Stimulated activated CD8-positive, alpha-beta memory T cell treated with anti-CD3 and anti-CD28 coated beads, Interleukin-7, amount 100 ng/mL, for 24 hours (primary cell): Measurements from ENCODE around the gene ATXN1.

ENCODE experiments used
- DNase-seq: peaks from one replicate; pipeline ENCODE4 v3.0.0-alpha.2; 2020; ENCODE audit warnings: low read depth

The ATXN1 gene

GRCh38 chr6:16305246-16305725, 456.0 kb downstream of the ATXN1 start:
- no peak for DNase-seq

GRCh38 chr6:16302721-16303552, 458.3 kb downstream of the ATXN1 start:
- no peak for DNase-seq

GRCh38 chr6:16301511-16301910, 459.7 kb downstream of the ATXN1 start:
- DNase-seq: no peak

GRCh38 chr6:16299861-16300260, 461.4 kb downstream of the ATXN1 start:
- DNase-seq: no peak

GRCh38 chr6:16296061-16296670, 465.1 kb downstream of the ATXN1 start:
- no peak for DNase-seq

- no peak for DNase-seq
Observed at GRCh38 chr6:16295471-16295870, 465.8 kb downstream of the ATXN1 start.

GRCh38 chr6:16295060-16295459, 466.2 kb downstream of the ATXN1 start:
- DNase-seq: no peak

GRCh38 chr6:16294371-16294770, 466.9 kb downstream of the ATXN1 start:
- DNase-seq: no peak

- no peak for DNase-seq
Observed at GRCh38 chr6:16292942-16293341, 468.3 kb downstream of the ATXN1 start.

GRCh38 chr6:16292432-16292831, 468.8 kb downstream of the ATXN1 start:
- no peak for DNase-seq

- DNase-seq: no peak
Observed at GRCh38 chr6:16291739-16292138, 469.5 kb downstream of the ATXN1 start.

GRCh38 chr6:16288163-16288562, 473.1 kb downstream of the ATXN1 start:
- no peak for DNase-seq

- no peak for DNase-seq
Observed at GRCh38 chr6:16286151-16286522, 475.1 kb downstream of the ATXN1 start.

GRCh38 chr6:16285467-16286150, 475.7 kb downstream of the ATXN1 start:
- DNase-seq: no peak

- DNase-seq: no peak
Observed at GRCh38 chr6:16284472-16284871, 476.8 kb downstream of the ATXN1 start.

GRCh38 chr6:16282370-16282769, 478.9 kb downstream of the ATXN1 start:
- no peak for DNase-seq

GRCh38 chr6:16279243-16279642, 482.0 kb downstream of the ATXN1 start:
- no peak for DNase-seq

GRCh38 chr6:16278750-16279149, 482.5 kb downstream of the ATXN1 start:
- no peak for DNase-seq

GRCh38 chr6:16278048-16278724, 483.1 kb downstream of the ATXN1 start:
- no peak for DNase-seq

GRCh38 chr6:16277101-16277981, 483.9 kb downstream of the ATXN1 start:
- DNase-seq: no peak

- no peak for DNase-seq
Observed at GRCh38 chr6:16274885-16275589, 486.2 kb downstream of the ATXN1 start.
